Measurements from ENCODE around the gene FNTB.

GRCh38 chr14:64954491-64955240, 32.0 kb upstream of the FNTB start:
- TF ChIP-seq POLR2AphosphoS5 (IDR thresholded peaks at IDR 0.05) (no peak), EP300 (IDR thresholded peaks at IDR 0.05) (no peak), POLR2A (IDR thresholded peaks at IDR 0.05) (no peak), CTCF (IDR thresholded peaks at IDR 0.05) (no peak)

Data from suprapubic skin (tissue), 4 donors.